ENCODE results near the gene SLC48A1.

Gene SLC48A1

GRCh38 chr12:47771304-47771703, 1.7 kb upstream of the SLC48A1 start:
- no peak for TF ChIP-seq CTCF (IDR thresholded peaks at IDR 0.05; ENCODE audit: low read length, missing control alignments)
- DNase-seq (ENCODE audit: low read depth): no peak
- H3K4me3 ChIP-seq (replicated peaks; ENCODE audit: low read depth, low read length): no peak overlapping the region

- H3K4me3 ChIP-seq (replicated peaks; ENCODE audit: low read depth, low read length): no peak overlapping the region
- DNase-seq (ENCODE audit: low read depth): no peak
- TF ChIP-seq CTCF (IDR thresholded peaks at IDR 0.05; ENCODE audit: low read length, missing control alignments): no peak
Observed at GRCh38 chr12:47772094-47772660, 861 bp upstream of the SLC48A1 start.

GRCh38 chr12:47772738-47773061, 338 bp upstream of the SLC48A1 start:
- DNase-seq (ENCODE audit: low read depth): no peak
- peak overlapping the region; percentile 56 for H3K4me3 ChIP-seq (replicated peaks; ENCODE audit: low read depth, low read length)
- no peak for TF ChIP-seq CTCF (IDR thresholded peaks at IDR 0.05; ENCODE audit: low read length, missing control alignments)

- H3K4me3 ChIP-seq (replicated peaks; ENCODE audit: low read depth, low read length): peak overlapping the region; percentile 56
- no peak for DNase-seq (ENCODE audit: low read depth)
- TF ChIP-seq CTCF (IDR thresholded peaks at IDR 0.05; ENCODE audit: low read length, missing control alignments): no peak
Observed at GRCh38 chr12:47773858-47774580, 981 bp downstream of the SLC48A1 start.

- no peak for DNase-seq (ENCODE audit: low read depth)
- TF ChIP-seq CTCF (IDR thresholded peaks at IDR 0.05; ENCODE audit: low read length, missing control alignments): no peak
- no peak overlapping the region for H3K4me3 ChIP-seq (replicated peaks; ENCODE audit: low read depth, low read length)
Observed at GRCh38 chr12:47774663-47775062, 1.6 kb downstream of the SLC48A1 start.

GRCh38 chr12:47775100-47775911, 2.3 kb downstream of the SLC48A1 start:
- DNase-seq (ENCODE audit: low read depth): peak; percentile 37
- no peak overlapping the region for H3K4me3 ChIP-seq (replicated peaks; ENCODE audit: low read depth, low read length)
- TF ChIP-seq CTCF (IDR thresholded peaks at IDR 0.05; ENCODE audit: low read length, missing control alignments): no peak
